CD4-positive, alpha-beta T cell treated with Interleukin-2 at 100 ng/mL for 4 hours (primary cell): ENCODE data around the gene CCDC86.

ENCODE experiments used
- DNase-seq: peaks from one replicate; pipeline ENCODE4 v3.0.0-alpha.2; 2020; ENCODE audit warnings: low spot score

CCDC86 gene

DNA sequence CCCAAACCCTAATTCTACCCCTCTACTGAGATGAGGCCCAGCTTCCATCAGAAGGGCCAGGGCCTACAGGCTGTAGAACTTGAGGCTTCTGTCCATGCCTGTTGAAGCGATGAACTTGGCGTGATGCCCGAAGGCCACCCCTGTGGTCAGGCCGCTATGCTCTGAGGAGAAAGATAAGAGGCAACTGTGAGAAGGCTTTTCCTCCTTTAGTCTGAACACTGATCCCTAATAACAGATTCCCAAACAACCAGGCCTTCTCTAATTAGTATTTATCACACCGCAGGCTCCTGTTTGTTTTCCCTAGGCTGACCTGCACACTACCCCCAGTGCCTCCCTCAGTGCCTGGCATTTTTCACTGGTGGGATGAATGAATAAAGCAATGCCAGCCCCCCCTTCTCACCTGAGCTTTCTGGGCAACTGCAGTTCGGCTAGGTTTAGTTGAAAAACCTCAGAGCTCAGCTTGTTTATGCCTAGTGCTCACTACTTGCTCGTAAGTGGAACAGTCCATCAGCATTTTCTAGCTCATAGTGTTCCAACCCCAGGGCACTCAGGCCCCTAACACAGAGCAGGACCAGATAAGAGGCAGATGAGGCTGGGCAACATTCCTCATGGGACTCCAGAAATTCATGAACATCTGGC lies 49.3 kb downstream of the CCDC86 start:
- DNase-seq, result no peak

DNA sequence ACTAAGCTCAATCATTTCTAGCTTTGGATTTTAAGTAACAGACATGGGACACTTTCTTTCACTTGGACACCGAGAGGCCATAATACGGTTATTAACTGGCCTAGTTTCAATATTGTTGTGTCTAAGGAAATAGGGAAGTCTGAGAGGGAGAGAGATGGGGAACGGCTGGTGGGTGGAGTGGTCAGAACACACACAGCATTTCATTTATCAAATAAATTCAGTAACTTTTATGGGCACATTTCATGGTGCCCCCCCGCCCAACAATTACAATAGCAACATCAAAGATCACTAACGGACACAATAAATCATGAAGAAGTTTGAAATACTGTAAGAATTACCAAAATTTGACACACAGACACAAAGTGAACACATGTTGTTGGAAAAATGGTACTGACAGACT lies 53.8 kb downstream of the CCDC86 start:
- no peak for DNase-seq

DNA sequence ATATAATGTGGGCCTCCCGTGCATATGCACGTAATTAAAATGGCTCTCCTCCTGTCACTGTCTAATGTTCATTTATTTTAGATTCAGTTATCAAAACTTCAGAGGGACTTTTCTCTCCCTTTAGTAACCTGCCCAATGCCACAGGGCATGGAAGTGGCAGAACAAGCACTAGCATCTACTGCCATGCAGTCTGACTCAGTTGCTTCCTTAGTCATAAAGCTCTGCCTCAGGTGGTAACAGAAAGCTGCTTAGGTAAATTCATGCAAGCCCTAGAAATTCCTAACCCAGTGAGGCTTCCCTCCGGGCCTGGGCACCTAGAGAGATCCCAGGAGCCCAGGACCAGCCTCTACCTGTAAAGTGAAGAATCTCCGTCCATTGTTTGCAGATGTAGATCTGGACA lies 55.6 kb downstream of the CCDC86 start:
- no peak for DNase-seq

DNA sequence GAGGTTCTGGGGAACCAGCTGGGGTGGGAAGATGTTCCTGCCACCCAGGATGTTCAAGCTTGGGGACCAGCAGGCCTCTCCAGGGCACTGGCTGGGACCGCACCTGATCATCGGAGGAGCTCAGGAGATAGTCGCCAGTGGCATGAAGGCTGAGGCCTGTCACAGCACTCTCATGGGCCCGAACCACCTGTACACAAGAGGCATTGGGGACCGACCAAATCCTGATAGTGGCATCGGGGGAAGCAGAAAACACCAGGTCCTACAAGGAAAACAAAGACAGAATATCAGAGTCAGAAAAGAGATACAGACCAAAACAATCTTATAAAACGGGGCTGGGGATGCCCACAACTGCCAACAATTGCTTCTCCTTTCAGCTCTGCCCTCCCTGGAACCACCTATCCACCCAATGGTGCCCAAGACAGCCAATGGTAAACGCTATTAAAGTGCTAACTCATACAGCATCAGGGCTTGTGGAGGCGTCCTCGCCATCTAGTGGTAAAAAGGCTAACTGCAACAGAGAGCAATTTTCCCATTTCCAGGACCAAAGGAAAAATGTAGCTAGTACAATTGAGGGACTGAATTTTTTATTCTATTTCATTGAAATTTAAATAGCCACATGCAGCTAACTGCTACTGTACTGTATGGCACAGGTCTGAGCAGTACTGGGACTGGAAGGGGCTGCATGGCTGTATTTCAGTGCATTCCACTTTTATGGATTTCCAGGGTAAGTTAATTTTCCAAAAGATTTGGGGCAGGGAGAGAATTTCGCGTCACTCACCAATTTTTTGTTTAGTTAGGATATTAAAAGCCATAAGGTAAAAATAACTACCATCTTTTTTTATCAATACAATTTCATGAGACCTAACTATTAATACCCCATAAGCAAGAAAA lies 57.4 kb downstream of the CCDC86 start:
- DNase-seq, result peak; percentile 52

DNA sequence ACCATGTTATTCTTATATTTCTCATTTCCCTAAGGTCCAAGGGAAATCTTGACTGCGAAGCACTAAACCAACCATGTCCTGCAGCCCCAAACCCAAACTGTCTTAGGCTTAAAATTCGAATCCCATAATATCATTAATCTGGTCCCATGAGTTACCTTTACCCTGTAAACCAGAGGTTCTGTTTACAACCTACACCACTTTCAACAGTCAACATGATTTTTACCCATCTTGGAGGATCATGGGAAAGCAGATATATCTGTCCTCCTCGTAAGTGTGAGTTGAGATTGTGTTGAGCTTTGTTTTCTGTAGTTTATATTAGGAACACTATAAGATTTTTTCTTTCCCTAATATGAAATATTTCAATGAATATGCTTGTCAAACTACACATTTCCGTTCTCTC lies 58.1 kb downstream of the CCDC86 start:
- no peak for DNase-seq
